Osteoblast (primary cell): ENCODE data around the gene ADGRL3. TPM values are rescaled to one million over a fixed set of nuclear protein-coding genes. Genes with fewer than 3 reads are reported as not detected.

Experiments used
- DNase-seq: peaks from one replicate; pipeline ENCODE4 v3.0.0; 2011; ENCODE audit warnings: low spot score, mixed read lengths; ENCODE audit not compliant: insufficient read length; ENCODE audit errors: missing footprints
- H2AFZ ChIP-seq: 2 replicates; pipeline ENCODE4 v1.6.0; 2011; ENCODE audit warnings: mild to moderate bottlenecking, low read length
- H3K27ac ChIP-seq: 2 replicates; pipeline ENCODE4 v1.5.1; 2011; ENCODE audit warnings: mild to moderate bottlenecking, low read depth, low read length, moderate library complexity
- H3K27me3 ChIP-seq: 2 replicates; pipeline ENCODE4 v1.6.0; 2012; ENCODE audit warnings: mild to moderate bottlenecking, control low read depth, inconsistent platforms, low read length, moderate library complexity; ENCODE audit not compliant: insufficient read depth
- H3K36me3 ChIP-seq: 2 replicates; pipeline ENCODE4 v1.5.1; 2011; ENCODE audit warnings: mild to moderate bottlenecking, low read length, control low read depth, moderate library complexity; ENCODE audit not compliant: insufficient read depth
- H3K4me1 ChIP-seq: 2 replicates; pipeline ENCODE4 v1.5.1; 2011; ENCODE audit warnings: mild to moderate bottlenecking, low read length, control low read depth, moderate library complexity; ENCODE audit not compliant: insufficient read depth
- H3K4me2 ChIP-seq: 2 replicates; pipeline ENCODE4 v1.6.0; 2011; ENCODE audit warnings: mild to moderate bottlenecking, low read length; ENCODE audit not compliant: insufficient read depth
- H3K4me3 ChIP-seq: fragments of 200-600 bp; sonication (generic); 3 replicates; pipeline ENCODE4 v1.5.1; 2012; ENCODE audit warnings: mild to moderate bottlenecking, low read length, inconsistent platforms; ENCODE audit not compliant: insufficient read depth
- H3K79me2 ChIP-seq: 2 replicates; pipeline ENCODE4 v1.6.0; 2012; ENCODE audit warnings: mild to moderate bottlenecking, low read length, control low read depth, inconsistent platforms; ENCODE audit not compliant: insufficient read depth
- H3K9me3 ChIP-seq: 2 replicates; pipeline ENCODE4 v1.5.1; 2011; ENCODE audit warnings: low read depth, low read length, control low read depth
- H4K20me1 ChIP-seq: 2 replicates; pipeline ENCODE4 v1.6.0; 2012; ENCODE audit warnings: mild to moderate bottlenecking, low read length, control low read depth; ENCODE audit not compliant: insufficient read depth
- total RNA-seq: library from RNA; depleted of rRNA; stranded (reverse); fragments of >200 nt; gene quantifications from 2 replicates; pipeline ENCODE4 v1.2.3, GENCODE V29; 2012
- TF ChIP-seq, protein P1 (sequence below): IDR thresholded peaks from 2 replicates; pipeline ENCODE4 v1.5.1; 2011; ENCODE audit warnings: mild to moderate bottlenecking, low read depth, low read length, moderate library complexity; ENCODE audit errors: extremely low read depth

ADGRL3 gene
- total RNA-seq, 1 donor: not detected

- H3K4me3 ChIP-seq: no peak overlapping the region
- no peaks in the 10 kb centered on the region for H4K20me1 ChIP-seq
- H3K9me3 ChIP-seq: peaks cover 8% of the 10 kb centered on the region
- H3K4me2 ChIP-seq: no peak overlapping the region
- no peaks in the 10 kb centered on the region for H3K36me3 ChIP-seq
- H2AFZ ChIP-seq: no peak overlapping the region
- H3K27ac ChIP-seq: no peak overlapping the region
- no peaks in the 10 kb centered on the region for H3K79me2 ChIP-seq
- no peaks in the 10 kb centered on the region for H3K4me1 ChIP-seq
- no peak for DNase-seq
- no peaks in the 10 kb centered on the region for H3K27me3 ChIP-seq
- TF ChIP-seq, protein P1, sequence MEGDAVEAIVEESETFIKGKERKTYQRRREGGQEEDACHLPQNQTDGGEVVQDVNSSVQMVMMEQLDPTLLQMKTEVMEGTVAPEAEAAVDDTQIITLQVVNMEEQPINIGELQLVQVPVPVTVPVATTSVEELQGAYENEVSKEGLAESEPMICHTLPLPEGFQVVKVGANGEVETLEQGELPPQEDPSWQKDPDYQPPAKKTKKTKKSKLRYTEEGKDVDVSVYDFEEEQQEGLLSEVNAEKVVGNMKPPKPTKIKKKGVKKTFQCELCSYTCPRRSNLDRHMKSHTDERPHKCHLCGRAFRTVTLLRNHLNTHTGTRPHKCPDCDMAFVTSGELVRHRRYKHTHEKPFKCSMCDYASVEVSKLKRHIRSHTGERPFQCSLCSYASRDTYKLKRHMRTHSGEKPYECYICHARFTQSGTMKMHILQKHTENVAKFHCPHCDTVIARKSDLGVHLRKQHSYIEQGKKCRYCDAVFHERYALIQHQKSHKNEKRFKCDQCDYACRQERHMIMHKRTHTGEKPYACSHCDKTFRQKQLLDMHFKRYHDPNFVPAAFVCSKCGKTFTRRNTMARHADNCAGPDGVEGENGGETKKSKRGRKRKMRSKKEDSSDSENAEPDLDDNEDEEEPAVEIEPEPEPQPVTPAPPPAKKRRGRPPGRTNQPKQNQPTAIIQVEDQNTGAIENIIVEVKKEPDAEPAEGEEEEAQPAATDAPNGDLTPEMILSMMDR: no peak
Observed at GRCh38 chr4:61312526-61312925, 112.4 kb downstream of the ADGRL3 start.

DNA sequence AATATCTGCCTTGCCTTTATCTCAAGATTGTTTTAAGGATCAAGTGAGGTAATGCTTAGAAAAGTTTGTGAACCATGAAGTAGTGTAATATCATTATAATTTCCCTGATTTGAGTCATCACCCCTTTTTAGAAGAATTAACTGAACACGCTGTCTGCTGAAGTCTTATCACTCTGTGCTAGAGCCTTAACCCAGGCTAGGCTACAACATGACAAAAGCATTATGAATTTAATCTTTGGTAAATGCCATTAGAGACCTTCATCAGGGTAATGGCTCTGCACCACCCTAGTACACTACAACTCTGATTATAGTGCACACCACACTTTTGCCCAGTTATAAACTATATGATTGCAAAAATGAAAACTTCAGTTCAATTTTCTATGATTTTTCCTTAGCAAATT, 118.3 kb downstream of the ADGRL3 start:
- TF ChIP-seq, protein P1: no peak
- no peak for DNase-seq
- no peak overlapping the region for H3K4me2 ChIP-seq

DNA sequence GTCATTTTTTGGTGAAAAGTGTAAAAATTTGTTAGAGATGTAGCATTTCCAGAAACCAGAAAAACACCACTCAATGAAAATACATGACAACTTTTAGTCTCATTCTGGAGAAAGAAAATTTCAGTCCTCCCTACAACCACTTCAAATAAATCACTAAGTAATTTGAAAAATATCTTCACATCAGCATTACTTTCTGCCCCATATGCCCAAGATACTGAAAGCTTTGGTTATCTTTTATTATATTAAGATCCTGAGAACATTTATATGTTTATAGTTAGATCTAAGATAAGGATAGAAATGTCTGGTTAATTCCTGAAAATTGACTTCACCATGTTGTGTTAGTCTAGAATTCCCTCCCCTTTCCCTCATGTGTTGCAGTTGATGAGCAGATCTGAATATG, 119.0 kb downstream of the ADGRL3 start:
- H3K79me2 ChIP-seq: no peaks in the 10 kb centered on the region
- H3K9me3 ChIP-seq: peaks cover 4% of the 10 kb centered on the region
- H3K36me3 ChIP-seq: no peaks in the 10 kb centered on the region
- H3K4me3 ChIP-seq: no peak overlapping the region
- H3K27me3 ChIP-seq: no peaks in the 10 kb centered on the region
- no peak for DNase-seq
- H3K4me2 ChIP-seq: no peak overlapping the region
- no peaks in the 10 kb centered on the region for H4K20me1 ChIP-seq
- TF ChIP-seq, protein P1: no peak
- H3K4me1 ChIP-seq: no peaks in the 10 kb centered on the region
- no peak overlapping the region for H2AFZ ChIP-seq
- no peak overlapping the region for H3K27ac ChIP-seq

More for the DNA sequence above, 118.3 kb downstream of the ADGRL3 start:
- Histone ChIP-seq H3K36me3 (no peaks in the 10 kb centered on the region), H3K4me1 (no peaks in the 10 kb centered on the region), H4K20me1 (no peaks in the 10 kb centered on the region), H3K27me3 (no peaks in the 10 kb centered on the region), H2AFZ (no peak overlapping the region), H3K4me3 (no peak overlapping the region), H3K79me2 (no peaks in the 10 kb centered on the region), H3K27ac (no peak overlapping the region), H3K9me3 (peaks cover 4% of the 10 kb centered on the region)

- Histone ChIP-seq H3K4me1 (no peaks in the 10 kb centered on the region), H3K27ac (no peak overlapping the region), H4K20me1 (no peaks in the 10 kb centered on the region), H3K79me2 (no peaks in the 10 kb centered on the region), H3K4me2 (no peak overlapping the region), H3K9me3 (peaks cover 2% of the 10 kb centered on the region), H2AFZ (no peak overlapping the region), H3K27me3 (no peaks in the 10 kb centered on the region), H3K4me3 (no peak overlapping the region), H3K36me3 (no peaks in the 10 kb centered on the region)
- TF ChIP-seq, protein P1: no peak
- DNase-seq: no peak
Observed at GRCh38 chr4:61320154-61320553, 120.0 kb downstream of the ADGRL3 start.
